Upper lobe of left lung (tissue), 4 donors: ENCODE measurements around the gene CIRBP.

Experiments used
- CTCF ChIP-seq, 6 experiments: fragments of 450-650 bp in 4 of 6; fragments of 200-600 bp in 2 of 6; sonication (generic) in 2 of 6; IDR thresholded peaks; one replicate each; pipeline ENCODE4 v1.5.1; 2016 to 2019; ENCODE audit warnings: antibody characterized with exemption in 6 of 6
- EP300 ChIP-seq, 4 donors: sonication (generic); formaldehyde crosslinking; IDR thresholded peaks; one replicate each; pipeline ENCODE4 v1.5.1; 2017; ENCODE audit warnings: antibody characterized with exemption in 4 of 4, control low read depth in 2 of 4
- POLR2A ChIP-seq, 4 donors: fragments of 450-650 bp; IDR thresholded peaks; one replicate each; pipeline ENCODE4 v1.5.1; 2016 to 2017; ENCODE audit warnings: antibody characterized with exemption in 4 of 4, mild to moderate bottlenecking in 2 of 4
- POLR2AphosphoS5 ChIP-seq, 2 donors: sonication (generic); formaldehyde crosslinking; IDR thresholded peaks; one replicate each; pipeline ENCODE4 v1.5.1; 2017; ENCODE audit warnings: antibody characterized with exemption in 2 of 2

DNA sequence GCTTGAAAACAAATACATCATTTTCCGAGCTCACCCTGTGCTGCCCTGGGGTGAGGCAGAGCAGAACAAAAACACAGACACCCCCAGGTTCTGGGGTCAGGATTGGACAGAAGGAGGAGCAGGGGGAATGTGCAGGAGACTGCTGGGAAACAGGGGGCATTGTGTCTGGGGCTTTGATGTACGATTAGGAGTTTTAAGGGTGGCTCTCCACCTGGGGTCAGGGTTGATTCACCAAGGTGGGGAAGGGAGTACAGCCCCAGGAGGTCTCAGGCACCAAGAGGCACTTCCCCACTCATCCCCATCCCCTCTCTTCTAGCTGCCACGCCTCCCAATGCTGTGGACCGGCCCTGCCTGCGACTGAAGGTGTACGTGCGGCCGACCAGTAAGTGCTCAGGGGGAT, 29.1 kb downstream of the CIRBP start:
- TF ChIP-seq CTCF (IDR thresholded peaks at IDR 0.05) (no peak), POLR2AphosphoS5 (IDR thresholded peaks at IDR 0.05) (no peak), EP300 (IDR thresholded peaks at IDR 0.05) (no peak), POLR2A (IDR thresholded peaks at IDR 0.05) (no peak)
